GM04503 (cell line): Measurements from ENCODE around the gene OPCML.
A peak's percentile ranks its signal among the peaks of the same experiment; 100 is the strongest.

Experiments
- DNase-seq: peaks from one replicate; pipeline ENCODE4 v3.0.0-alpha.2; 2012; ENCODE audit warnings: low read depth

OPCML gene

GRCh38 chr11:132551016-132551415, 981.3 kb downstream of the OPCML start:
- DNase-seq: no peak

DNA sequence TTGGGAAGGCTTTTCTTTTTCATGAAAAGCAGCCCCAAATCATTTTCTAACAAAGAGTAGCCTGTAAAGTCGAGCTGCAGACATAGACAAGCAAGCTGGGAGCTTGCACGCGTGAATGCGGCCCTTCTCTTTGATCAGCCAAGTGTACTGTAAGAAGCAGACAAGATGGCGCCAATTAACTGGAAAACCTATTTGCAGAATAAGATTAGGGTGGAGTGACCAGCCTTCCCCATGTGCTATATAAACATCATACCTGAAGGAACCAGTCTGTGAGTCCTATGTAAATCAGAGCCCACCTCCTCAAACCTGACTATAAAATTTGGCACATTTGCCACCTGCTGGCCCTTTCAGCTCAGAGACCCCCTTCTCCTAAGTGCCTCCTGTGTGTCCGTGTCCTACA, 982.7 kb downstream of the OPCML start:
- no peak for DNase-seq

DNA sequence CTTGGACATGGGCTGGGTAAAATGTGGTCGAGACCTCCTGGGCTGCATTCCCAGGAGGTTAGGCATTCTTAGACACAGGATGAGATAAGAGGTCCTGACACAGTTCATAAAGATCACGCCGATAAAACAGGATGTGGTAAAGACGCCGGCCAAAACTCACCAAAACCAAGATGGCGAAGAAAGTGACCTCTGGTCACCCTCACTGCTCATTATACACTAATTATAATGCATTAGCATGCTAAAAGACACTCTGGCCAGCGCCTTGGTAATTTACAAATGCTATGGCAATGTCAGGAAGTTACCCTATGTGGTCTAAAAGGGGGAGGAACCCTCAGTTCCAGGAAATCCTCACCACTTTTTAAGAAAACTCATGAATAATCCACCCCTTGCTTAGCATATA, 983.3 kb downstream of the OPCML start:
- no peak for DNase-seq

- DNase-seq: no peak
Measured at GRCh38 chr11:132544007-132544406, 988.3 kb downstream of the OPCML start.

DNA sequence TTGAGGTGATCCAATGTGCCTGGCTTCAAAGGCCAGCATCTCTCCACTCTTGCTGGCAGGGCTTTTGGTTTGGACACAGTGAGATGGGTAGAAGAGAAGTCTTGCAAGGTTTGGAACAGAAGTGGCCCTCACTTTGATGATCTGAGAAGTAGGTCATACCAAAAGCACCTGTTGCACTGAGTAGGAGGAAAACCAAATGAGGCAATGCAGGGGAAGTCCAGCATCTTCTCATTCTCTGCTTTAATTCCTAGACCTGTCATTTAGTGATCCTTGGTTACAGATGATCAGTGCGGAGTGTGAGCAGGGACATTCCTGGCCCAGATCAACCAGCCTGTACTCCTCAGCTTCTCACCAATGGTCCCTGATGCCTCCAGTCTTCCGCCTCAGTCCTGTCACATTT, 990.5 kb downstream of the OPCML start:
- DNase-seq: no peak

- no peak for DNase-seq
Measured at GRCh38 chr11:132540581-132540980, 991.7 kb downstream of the OPCML start.

- DNase-seq: no peak
Measured at GRCh38 chr11:132539590-132540368, 992.5 kb downstream of the OPCML start.

GRCh38 chr11:132538642-132539041, 993.7 kb downstream of the OPCML start:
- no peak for DNase-seq

- no peak for DNase-seq
Measured at GRCh38 chr11:132535830-132536229, 996.5 kb downstream of the OPCML start.

GRCh38 chr11:132531921-132532320, 1000.4 kb downstream of the OPCML start:
- no peak for DNase-seq

DNA sequence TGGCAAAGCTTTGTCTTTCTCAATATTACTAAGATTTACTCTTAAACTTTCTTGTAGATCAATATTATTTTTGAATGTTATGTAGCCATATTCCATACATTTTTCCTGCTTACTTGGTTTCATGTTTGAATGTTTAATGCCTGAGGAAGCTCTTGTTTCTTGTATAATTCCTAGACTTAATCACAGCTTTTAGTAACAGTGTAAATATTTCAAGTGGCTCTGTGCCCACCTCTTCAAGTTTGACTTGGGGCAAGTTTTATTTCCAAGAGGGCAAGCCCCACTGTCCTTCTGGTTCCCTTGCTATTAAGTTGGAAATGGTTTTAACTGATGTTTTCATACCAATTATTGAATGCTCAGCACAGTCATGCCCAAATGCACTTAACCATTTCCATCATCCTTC, 1004.1 kb downstream of the OPCML start:
- no peak for DNase-seq

DNA sequence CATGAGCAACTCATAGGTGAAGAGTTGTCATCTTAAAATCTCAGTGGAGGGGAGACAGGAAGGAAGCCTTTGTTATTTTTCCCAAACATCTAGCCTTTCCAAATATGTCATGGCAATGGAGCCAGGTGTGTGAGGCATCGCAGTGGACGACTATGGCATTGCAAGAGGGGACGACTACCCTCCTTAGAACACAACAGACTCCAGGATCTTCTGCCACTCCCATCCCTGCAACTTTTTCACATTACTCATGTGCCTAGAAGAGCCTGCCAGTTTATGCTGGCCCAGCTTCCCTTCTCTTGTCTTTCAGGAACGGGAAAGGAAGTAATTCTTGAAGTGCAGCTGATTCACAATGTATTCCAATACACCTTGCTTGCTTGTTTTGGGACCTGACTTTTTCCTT, 1008.4 kb downstream of the OPCML start:
- DNase-seq: no peak

DNA sequence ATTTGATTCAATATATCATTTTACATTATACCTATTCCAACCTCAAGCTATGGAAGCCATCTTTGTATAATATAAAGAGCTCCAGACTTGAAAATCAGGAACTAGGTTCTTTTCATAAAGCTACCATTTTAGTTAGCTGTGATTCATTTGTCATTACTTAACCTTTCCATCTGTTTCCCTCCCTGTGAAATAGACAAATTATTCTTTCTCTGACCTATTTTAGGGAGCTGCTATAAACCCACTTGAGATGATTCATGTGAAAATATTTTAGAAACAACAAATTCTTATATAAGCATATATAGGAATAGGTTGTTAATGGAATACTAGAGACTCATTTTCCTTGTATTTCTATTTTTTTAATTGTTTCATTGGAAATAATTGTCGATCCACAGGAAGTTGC, 1012.1 kb downstream of the OPCML start:
- DNase-seq: no peak

- DNase-seq: peak; percentile 54
Measured at GRCh38 chr11:132519241-132519815, 1013.0 kb downstream of the OPCML start.

- no peak for DNase-seq
Measured at GRCh38 chr11:132504501-132505041, 1027.7 kb downstream of the OPCML start.

- DNase-seq: no peak
Measured at GRCh38 chr11:132501356-132501755, 1030.9 kb downstream of the OPCML start.

DNA sequence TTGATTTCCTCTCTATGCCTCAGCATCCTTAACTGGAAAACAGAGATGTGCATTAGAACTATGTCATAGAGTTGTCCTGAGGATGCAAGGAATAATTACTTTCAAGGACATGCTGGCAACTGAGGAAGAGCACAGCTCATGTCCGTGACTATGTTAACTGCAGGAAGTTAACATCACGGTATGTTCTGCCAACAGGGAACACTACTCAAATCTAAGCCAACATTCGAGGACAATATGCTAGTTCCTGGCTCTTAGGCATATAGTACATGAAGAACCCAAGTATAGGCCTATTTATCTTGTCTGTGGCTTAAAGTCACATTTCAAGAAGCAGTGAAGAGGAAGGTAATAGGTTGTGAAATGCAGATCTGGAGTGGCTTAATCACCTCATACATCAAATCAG, 1032.6 kb downstream of the OPCML start:
- DNase-seq: no peak

GRCh38 chr11:132496341-132496740, 1036.0 kb downstream of the OPCML start:
- DNase-seq: no peak

- DNase-seq: no peak
Measured at GRCh38 chr11:132493801-132494200, 1038.5 kb downstream of the OPCML start.

- DNase-seq: peak; percentile 61
Measured at GRCh38 chr11:132490978-132491377, 1041.3 kb downstream of the OPCML start.

DNA sequence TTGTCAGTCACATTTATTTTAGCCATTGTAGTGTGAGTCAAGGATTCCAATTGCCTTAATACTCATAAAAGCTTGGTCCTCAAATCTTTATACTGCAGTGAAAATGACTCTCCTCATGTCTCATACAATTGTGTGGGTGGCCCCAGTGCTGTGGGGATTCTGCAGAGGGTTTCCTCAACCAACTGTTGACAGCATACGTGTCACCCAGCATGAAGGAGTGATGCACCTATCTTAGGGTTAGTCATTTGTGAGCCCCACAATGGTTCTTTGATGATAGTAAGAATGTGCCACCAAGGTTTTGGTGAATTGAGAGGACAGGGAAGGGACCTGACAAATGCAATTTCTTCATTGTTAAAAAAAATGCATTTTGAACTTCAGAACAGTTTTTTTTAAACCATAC, 1046.2 kb downstream of the OPCML start:
- no peak for DNase-seq

DNA sequence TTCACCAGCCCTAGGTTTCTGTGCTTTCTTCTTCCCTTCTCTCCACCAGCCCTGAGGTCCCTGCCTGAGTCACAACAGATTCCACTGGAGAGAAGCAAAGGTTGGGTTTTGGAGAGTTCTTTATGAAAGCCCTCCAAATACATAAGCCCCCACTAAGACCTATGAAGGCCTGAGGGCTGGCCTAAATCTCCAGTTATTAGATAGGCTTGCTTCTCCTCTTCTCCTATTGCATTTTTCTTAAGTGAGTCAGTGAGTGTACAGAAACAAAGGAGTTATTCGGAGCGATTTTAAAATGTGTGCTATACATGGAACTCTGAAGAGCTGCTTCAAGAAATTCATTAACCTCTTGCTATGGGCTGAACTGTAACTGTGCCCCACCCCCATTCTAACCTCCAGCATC, 1057.3 kb downstream of the OPCML start:
- no peak for DNase-seq

DNA sequence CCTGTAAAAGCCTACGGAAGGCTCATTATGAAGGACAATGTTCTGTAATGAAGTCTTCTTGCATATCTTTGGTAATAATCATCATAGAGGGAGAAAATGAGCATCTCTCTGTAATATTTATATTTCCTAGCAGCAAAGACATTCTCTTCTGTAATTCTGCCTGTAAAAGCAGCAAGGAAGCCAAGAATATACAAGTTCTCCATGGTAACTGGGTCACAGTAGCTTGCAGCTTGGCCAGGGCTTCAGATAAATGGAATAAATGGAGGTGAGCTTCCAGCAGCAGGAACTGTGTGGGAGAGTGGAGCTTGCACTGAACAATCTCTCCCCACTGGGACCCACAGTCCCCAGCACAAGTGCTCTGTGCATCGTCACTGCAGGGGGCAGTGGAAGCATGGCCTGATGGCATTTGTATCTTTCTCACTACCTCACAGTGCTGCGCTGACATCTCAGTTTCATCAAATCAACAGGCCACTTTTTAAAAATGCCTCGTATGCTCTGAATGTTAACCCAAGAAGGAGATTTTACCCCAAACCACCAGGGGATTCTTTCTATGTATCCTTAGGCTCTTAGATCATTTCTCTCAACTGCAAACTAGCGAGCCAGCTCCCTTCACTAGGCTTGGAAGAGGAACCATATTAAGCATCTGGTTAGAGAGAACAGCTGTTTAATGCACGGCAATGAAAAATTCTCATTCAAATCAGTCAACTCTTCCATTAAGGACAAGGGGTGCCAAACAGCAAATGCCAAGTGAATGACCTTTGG, 1059.7 kb downstream of the OPCML start:
- DNase-seq: peak; percentile 84
